PC-3 (cell line): ENCODE data around the gene IFT122.

Source experiments
- CTCF ChIP-seq: fragments of 300-600 bp; sonication (generic); conservative IDR thresholded peaks from 2 replicates; pipeline ENCODE4 v1.5.1; 2017; ENCODE audit warnings: antibody characterized with exemption, low read depth, mild to moderate bottlenecking, low read length
- EZH2 ChIP-seq: fragments of 300-600 bp; sonication (generic); IDR thresholded peaks from one replicate; pipeline ENCODE4 v1.6.1; 2017; ENCODE audit warnings: antibody characterized with exemption, mild to moderate bottlenecking, low read length; ENCODE audit not compliant: unreplicated experiment
- EZH2phosphoT487 ChIP-seq: fragments of 300-600 bp; sonication (generic); IDR thresholded peaks from 2 replicates; pipeline ENCODE4 v1.6.1; 2018; ENCODE audit warnings: mild to moderate bottlenecking, antibody characterized with exemption, low read length, borderline replicate concordance

- no peak for TF ChIP-seq CTCF
- TF ChIP-seq EZH2phosphoT487, result no peak
- TF ChIP-seq EZH2, result no peak
Observed at GRCh38 chr3:129525341-129525968, 85.4 kb downstream of the IFT122 start.
